ENCODE measurements around the gene CAMKK2. TPM values are rescaled to one million over a fixed set of nuclear protein-coding genes. Genes with fewer than 3 reads are reported as not detected.

Gene CAMKK2
- total and polyA plus RNA-seq, 9 of the 15 experiments (the other 6 are each of a cell fraction or from before 2014, with no cell fraction given) = 4.3 to 32.0 (median 18.2) TPM

DNA sequence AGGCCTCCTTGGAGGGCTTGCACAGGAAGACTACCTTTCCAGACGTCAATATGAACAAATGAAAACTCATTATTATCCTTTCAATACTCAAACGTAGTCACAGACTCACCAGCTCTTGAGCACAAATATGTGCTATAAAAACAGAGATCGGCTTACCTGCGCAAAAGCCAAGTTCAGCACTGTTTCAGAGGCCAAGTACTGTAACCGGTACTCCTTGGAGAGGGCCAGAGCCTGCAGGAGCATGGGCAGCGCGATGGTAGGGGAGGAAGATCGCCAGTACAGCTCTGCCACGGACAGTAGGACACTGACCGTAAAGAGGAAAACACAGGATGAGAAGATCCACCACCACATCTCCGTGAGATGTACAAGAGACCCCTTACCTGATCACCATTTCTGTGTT is 21.6 kb upstream of the CAMKK2 start:
- H2AFZ ChIP-seq (ENCODE audit: low read depth, low read length) = no peak overlapping the region
- H3K79me2 ChIP-seq (ENCODE audit: control insufficient read depth, insufficient read depth, low read length) = peaks cover 22% of the 10 kb centered on the region; the same call in 1 of the 3 replicates
- H3K4me3 ChIP-seq = no peak overlapping the region
- no peak overlapping the region for H3K9ac ChIP-seq (ENCODE audit: insufficient read depth in 1 of 2, low read depth in 2 of 2, low read length in 2 of 2)
- no peaks in the 10 kb centered on the region for H3K4me1 ChIP-seq (replicated peaks in 1 of 2; ENCODE audit: control insufficient read depth in 2 of 2, insufficient read depth in 2 of 2, low read length in 2 of 2)
- H4K20me1 ChIP-seq (replicated peaks; ENCODE audit: control insufficient read depth, insufficient read depth, low read length) = no peaks in the 10 kb centered on the region
- ChIA-PET CTCF (ENCODE audit: low intra/inter-chr PET ratio) (no interaction called here), POLR2A (interaction anchor here (0.7 to 2.2 kb wide), 7 partner anchors 9 to 19 kb away, joined by 3 to 11 read pairs (median 3); no protein-coding TSS in a partner anchor)
- no peaks in the 10 kb centered on the region for H3K9me3 ChIP-seq (replicated peaks; ENCODE audit: control insufficient read depth, insufficient read depth, low read depth, low read length)
- no peaks in the 10 kb centered on the region for H3K27me3 ChIP-seq (ENCODE audit: control insufficient read depth in 2 of 2, insufficient read depth in 2 of 2, low read length in 2 of 2)
- no peak overlapping the region for H3K4me2 ChIP-seq (ENCODE audit: insufficient read depth, low read length)
- in situ Hi-C loops (cut with MboI) (no loop called here), intact Hi-C loops (cut with micrococcal nuclease) (no loop called here)
- no peak for FAIRE-seq
- no peak for DNase-seq (ENCODE audit: extremely low read depth in 1 of 4, low spot score in 3 of 4)
- WGBS (ENCODE audit: insufficient coverage, low coverage, missing lambda C conversion rate) = 97% methylated on average over 11 of the region's 11 CpGs
- peaks cover 81% of the 10 kb centered on the region for H3K36me3 ChIP-seq (ENCODE audit: control insufficient read depth, insufficient read depth, low read length)
- no peaks in the 10 kb centered on the region for H3K9me1 ChIP-seq (ENCODE audit: control insufficient read depth, insufficient read depth, low read length)
- no peak for ATAC-seq
- H3K27ac ChIP-seq (ENCODE audit: extremely low read depth, low read depth, low read length) = no peak overlapping the region
- TF ChIP-seq CBFB (CRISPR knock-in tag; IDR thresholded peaks at IDR 0.05) (no peak), MCM3 (IDR thresholded peaks at IDR 0.05) (no peak), CCAR2 (IDR thresholded peaks at IDR 0.05; ENCODE audit: low read depth, low read length) (no peak), STAT5A (IDR thresholded peaks at IDR 0.05; ENCODE audit: borderline replicate concordance, low read length) (no peak)
- TSS peak; percentile 10 for BruUV-seq (replicated peaks)

- Histone ChIP-seq H3K27ac (ENCODE audit: extremely low read depth, low read depth, low read length) (no peak overlapping the region), H3K27me3 (ENCODE audit: control insufficient read depth in 2 of 2, insufficient read depth in 2 of 2, low read length in 2 of 2) (no peaks in the 10 kb centered on the region), H3K36me3 (ENCODE audit: control insufficient read depth, insufficient read depth, low read length) (peaks cover 82% of the 10 kb centered on the region), H4K20me1 (replicated peaks; ENCODE audit: control insufficient read depth, insufficient read depth, low read length) (no peaks in the 10 kb centered on the region), H2AFZ (ENCODE audit: low read depth, low read length) (no peak overlapping the region), H3K4me2 (ENCODE audit: insufficient read depth, low read length) (no peak overlapping the region), H3K4me1 (replicated peaks in 1 of 2; ENCODE audit: control insufficient read depth in 2 of 2, insufficient read depth in 2 of 2, low read length in 2 of 2) (no peaks in the 10 kb centered on the region), H3K4me3 (no peak overlapping the region), H3K9ac (ENCODE audit: insufficient read depth in 1 of 2, low read depth in 2 of 2, low read length in 2 of 2) (no peak overlapping the region), H3K9me3 (replicated peaks; ENCODE audit: control insufficient read depth, insufficient read depth, low read depth, low read length) (no peaks in the 10 kb centered on the region), H3K9me1 (ENCODE audit: control insufficient read depth, insufficient read depth, low read length) (no peaks in the 10 kb centered on the region), H3K79me2 (ENCODE audit: control insufficient read depth, insufficient read depth, low read length) (peaks cover 32% of the 10 kb centered on the region; the same call in 1 of the 3 replicates)
- no TSS peak for BruUV-seq (replicated peaks)
- in situ Hi-C loops (cut with MboI) = no loop called here
- TF ChIP-seq NCOA1 (IDR thresholded peaks at IDR 0.05; ENCODE audit: low read depth) = no peak
- TF ChIP-seq ARNT (IDR thresholded peaks at IDR 0.05) = no peak
- no peak for TF ChIP-seq BRF1 (IDR thresholded peaks at IDR 0.05; ENCODE audit: borderline replicate concordance, extremely low read depth, insufficient read length)
- no peak for TF ChIP-seq HNRNPLL (IDR thresholded peaks at IDR 0.05; ENCODE audit: low read depth, low read length, poor library complexity, severe bottlenecking)
- TF ChIP-seq TARDBP (IDR thresholded peaks at IDR 0.05) = no peak
- TF ChIP-seq POLR3A (IDR thresholded peaks at IDR 0.05; ENCODE audit: borderline replicate concordance, extremely low read depth, insufficient read depth, insufficient read length) = no peak
- no peak for TF ChIP-seq ZNF140 (CRISPR knock-in tag; IDR thresholded peaks at IDR 0.05)
- no peak for TF ChIP-seq ZNF165 (CRISPR knock-in tag; IDR thresholded peaks at IDR 0.05; ENCODE audit: borderline replicate concordance)
- TF ChIP-seq, protein P1, sequence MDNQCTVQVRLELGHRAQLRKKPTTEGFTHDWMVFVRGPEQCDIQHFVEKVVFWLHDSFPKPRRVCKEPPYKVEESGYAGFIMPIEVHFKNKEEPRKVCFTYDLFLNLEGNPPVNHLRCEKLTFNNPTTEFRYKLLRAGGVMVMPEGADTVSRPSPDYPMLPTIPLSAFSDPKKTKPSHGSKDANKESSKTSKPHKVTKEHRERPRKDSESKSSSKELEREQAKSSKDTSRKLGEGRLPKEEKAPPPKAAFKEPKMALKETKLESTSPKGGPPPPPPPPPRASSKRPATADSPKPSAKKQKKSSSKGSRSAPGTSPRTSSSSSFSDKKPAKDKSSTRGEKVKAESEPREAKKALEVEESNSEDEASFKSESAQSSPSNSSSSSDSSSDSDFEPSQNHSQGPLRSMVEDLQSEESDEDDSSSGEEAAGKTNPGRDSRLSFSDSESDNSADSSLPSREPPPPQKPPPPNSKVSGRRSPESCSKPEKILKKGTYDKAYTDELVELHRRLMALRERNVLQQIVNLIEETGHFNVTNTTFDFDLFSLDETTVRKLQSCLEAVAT (IDR thresholded peaks at IDR 0.05) = no peak
- TF ChIP-seq MCM3 (IDR thresholded peaks at IDR 0.05) = no peak
- WGBS (ENCODE audit: insufficient coverage, low coverage, missing lambda C conversion rate) = 85% methylated on average over 3 of the region's 3 CpGs
- FAIRE-seq (no peak), ATAC-seq (no peak), DNase-seq (ENCODE audit: extremely low read depth in 1 of 4, low spot score in 3 of 4) (no peak)
- intact Hi-C loops (cut with micrococcal nuclease) = no loop called here
- ChIA-PET POLR2A (interaction anchor here (0.6 to 1.0 kb wide), 2 partner anchors 8 to 26 kb away, joined by 3 to 4 read pairs; no protein-coding TSS in a partner anchor), CTCF (ENCODE audit: low intra/inter-chr PET ratio) (no interaction called here)
Measured at GRCh38 chr12:121314431-121314830, 17.9 kb upstream of the CAMKK2 start.

Measured in K562 (cell line).